GM12864 (cell line): ENCODE measurements around the gene UQCC5.

Experiments
- DNase-seq: peaks from one replicate; pipeline ENCODE4 v3.0.0-alpha.2; 2011; ENCODE audit warnings: low read depth
- H3K4me3 ChIP-seq: 2 replicates; pipeline ENCODE4 v1.5.1; 2011; ENCODE audit warnings: mild to moderate bottlenecking, low read depth, low read length, control low read depth
- TF ChIP-seq, protein P1 (sequence below): IDR thresholded peaks from 2 replicates; pipeline ENCODE4 v1.5.1; 2011; ENCODE audit warnings: low read depth, mild to moderate bottlenecking, moderate library complexity, low read length, control low read depth, inconsistent platforms; ENCODE audit errors: missing control alignments

UQCC5 gene

DNA sequence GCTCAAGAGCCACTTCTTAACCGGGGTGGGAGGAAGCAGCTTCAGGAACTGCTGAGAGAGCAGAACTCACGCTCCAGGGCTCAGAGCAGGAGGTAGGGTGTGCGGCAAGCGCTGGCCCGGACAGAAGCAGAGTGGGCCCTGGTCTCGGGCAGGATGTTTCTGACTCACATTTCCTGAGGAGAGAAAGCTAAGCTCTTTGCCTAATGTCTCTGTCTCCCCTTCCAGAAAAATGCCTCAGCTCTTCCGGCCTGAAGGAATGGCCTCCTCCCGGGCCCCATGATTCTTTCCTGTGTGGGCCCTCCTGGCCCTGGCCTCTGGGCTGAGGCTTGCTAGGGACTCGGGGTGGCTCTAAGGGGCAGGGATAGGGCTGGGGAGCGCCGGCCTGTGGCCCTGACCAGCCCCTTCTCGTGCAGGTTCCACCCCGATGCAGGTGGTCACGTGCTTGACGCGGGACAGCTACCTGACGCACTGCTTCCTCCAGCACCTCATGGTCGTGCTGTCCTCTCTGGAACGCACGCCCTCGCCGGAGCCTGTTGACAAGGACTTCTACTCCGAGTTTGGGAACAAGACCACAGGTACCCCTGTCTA, 45.4 kb upstream of the UQCC5 start:
- no peak overlapping the region for H3K4me3 ChIP-seq
- TF ChIP-seq, protein P1, sequence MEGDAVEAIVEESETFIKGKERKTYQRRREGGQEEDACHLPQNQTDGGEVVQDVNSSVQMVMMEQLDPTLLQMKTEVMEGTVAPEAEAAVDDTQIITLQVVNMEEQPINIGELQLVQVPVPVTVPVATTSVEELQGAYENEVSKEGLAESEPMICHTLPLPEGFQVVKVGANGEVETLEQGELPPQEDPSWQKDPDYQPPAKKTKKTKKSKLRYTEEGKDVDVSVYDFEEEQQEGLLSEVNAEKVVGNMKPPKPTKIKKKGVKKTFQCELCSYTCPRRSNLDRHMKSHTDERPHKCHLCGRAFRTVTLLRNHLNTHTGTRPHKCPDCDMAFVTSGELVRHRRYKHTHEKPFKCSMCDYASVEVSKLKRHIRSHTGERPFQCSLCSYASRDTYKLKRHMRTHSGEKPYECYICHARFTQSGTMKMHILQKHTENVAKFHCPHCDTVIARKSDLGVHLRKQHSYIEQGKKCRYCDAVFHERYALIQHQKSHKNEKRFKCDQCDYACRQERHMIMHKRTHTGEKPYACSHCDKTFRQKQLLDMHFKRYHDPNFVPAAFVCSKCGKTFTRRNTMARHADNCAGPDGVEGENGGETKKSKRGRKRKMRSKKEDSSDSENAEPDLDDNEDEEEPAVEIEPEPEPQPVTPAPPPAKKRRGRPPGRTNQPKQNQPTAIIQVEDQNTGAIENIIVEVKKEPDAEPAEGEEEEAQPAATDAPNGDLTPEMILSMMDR = no peak
- DNase-seq = no peak

DNA sequence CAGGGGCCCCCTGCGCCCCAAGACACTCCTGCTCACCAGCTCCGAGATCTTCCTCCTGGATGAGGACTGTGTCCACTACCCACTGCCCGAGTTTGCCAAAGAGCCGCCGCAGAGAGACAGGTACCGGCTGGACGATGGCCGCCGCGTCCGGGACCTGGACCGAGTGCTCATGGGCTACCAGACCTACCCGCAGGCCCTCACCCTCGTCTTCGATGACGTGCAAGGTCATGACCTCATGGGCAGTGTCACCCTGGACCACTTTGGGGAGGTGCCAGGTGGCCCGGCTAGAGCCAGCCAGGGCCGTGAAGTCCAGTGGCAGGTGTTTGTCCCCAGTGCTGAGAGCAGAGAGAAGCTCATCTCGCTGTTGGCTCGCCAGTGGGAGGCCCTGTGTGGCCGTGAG, 44.3 kb upstream of the UQCC5 start:
- DNase-seq = no peak
- H3K4me3 ChIP-seq = no peak overlapping the region
- TF ChIP-seq, protein P1 = no peak

DNA sequence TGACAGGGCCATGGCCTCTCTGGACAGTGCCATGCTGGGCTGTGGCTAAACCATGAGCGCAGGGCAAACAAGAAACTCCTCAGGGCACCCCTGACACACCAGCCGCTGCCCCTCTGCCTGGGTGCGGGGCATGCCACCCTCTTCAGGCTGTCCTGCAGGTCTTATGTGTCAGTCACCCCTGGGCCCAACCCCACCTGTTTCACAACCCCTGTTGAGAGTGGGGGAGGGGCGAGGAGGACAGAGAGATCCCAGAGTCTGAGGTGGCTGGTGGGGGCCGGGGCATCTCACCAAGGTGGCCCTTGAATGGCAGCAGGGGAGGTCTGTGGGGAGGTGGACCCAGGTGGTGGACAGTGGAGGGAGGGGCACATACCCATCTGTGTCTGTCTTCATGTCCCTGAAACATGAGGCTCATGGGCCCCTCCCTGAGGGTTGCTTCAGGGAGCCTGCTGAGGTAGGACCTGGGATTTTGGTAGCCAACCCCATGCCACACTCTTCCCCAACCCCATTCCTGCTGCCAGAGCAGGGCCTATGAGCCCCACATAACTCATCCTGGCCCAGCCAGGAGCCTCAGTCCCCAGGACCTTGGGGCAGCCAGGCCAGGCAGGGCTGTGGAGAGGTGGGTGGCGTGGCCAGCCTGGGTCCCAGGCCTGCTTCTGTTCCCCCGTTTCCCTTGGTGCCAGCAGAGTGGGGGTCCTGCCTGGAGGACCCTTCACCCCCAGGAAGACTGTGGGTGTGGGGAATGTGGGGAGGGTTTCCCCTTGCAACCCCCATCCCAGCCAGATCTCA, 43.0 kb upstream of the UQCC5 start:
- no peak overlapping the region for H3K4me3 ChIP-seq
- no peak for DNase-seq
- TF ChIP-seq, protein P1 = no peak

DNA sequence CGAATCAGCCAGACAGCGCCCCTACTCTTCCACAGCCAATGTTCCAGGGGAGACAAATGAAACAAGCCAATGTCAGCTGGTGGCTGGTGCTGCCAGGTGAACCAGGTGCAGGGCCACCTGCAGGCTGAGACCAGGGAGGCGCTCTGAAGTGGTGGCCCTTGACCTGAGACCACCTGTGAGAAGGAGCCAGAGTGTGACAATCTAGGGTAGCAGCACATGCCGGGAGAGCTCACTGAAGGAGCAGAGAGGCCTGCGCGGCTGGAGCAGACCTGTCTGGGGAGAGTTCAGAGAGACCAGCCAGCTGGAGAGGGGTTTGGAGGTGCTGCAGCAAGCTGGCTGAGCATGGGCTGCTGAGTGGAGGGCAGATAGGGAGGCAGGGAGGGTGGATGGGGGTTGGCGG, 42.0 kb upstream of the UQCC5 start:
- no peak for DNase-seq
- TF ChIP-seq, protein P1 = no peak
- H3K4me3 ChIP-seq = no peak overlapping the region

GRCh38 chr3:52494886-52495495, 41.4 kb upstream of the UQCC5 start, which contains the start of gene STAB1:
TSS of gene STAB1 (plus strand) at chr3:52495338. CDS start at chr3:52495414, 76 bp downstream.
- TF ChIP-seq, protein P1 = no peak
- H3K4me3 ChIP-seq = no peak within 1 kb of the TSS
- DNase-seq = no peak

DNA sequence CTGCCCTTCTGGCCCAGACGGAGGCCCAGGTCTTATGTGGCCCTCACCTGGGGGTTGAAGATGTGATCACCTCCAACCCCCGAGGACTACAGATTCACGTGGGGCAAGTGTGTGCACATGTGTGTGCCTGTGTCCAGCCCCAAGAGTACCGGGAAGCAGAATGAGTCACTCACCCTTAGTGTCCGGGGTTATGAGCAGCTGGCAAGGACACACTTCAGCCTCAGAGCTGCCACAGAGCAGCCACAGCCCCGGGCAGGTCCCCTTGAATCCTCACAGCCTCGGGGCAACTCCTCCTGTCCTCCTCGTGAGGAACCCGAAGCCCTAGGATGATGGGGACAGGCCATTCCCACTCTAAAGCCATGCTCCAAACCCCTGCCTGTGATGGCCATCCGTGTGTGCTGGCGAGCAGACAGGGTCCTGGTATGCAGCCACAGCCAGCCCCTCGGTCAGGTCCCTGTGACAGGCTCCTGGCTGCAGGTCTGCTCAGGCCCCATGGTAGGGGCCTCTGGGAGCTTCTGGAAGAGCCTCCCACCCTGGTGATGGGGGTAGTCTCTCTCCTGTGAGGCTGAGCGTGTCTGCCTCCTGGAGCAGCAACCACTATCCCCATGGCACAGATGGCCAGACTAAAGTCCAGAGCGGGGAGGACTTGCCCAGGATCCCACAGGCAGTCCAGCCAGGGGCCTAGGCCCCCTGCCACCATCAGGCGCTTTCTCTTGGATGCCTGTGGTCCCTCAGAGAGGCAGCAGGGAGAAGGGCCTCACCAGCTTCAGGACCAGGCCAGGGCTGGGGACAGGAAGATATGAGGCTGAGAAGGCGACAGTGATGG, 40.4 kb upstream of the UQCC5 start:
- TF ChIP-seq, protein P1 = no peak
- DNase-seq = no peak
- H3K4me3 ChIP-seq = no peak overlapping the region
